Tibial nerve (tissue), 3 donors: ENCODE measurements around the gene MMP17.

Experiments
- CTCF ChIP-seq, 5 experiments: fragments of 200-600 bp in 3 of 5; fragments of 450-650 bp in 2 of 5; sonication (generic) in 3 of 5; IDR thresholded peaks; one replicate each; pipeline ENCODE4 v1.5.1; 2016 to 2019; ENCODE audit warnings: antibody characterized with exemption in 5 of 5, mild to moderate bottlenecking in 3 of 5, moderate library complexity in 2 of 5
- POLR2A ChIP-seq, 2 donors: fragments of 450-650 bp; IDR thresholded peaks; one replicate each; pipeline ENCODE4 v1.6.1; 2017; ENCODE audit warnings: antibody characterized with exemption in 2 of 2, mild to moderate bottlenecking in 2 of 2, moderate library complexity in 2 of 2

- TF ChIP-seq POLR2A (IDR thresholded peaks at IDR 0.05) (no peak), CTCF (IDR thresholded peaks at IDR 0.05) (no peak)
Measured at GRCh38 chr12:131847456-131847855, 19.3 kb downstream of the MMP17 start.
